COLO829 (cell line): Measurements from ENCODE around the gene EXOC3L4.
"Not testable (repeated sequence)": the region's sequence is repeated elsewhere in the genome, so short reads cannot be mapped to it uniquely, and the experiment has no call there.

Experiments used
- DNase-seq: peaks from one replicate; pipeline ENCODE4 v3.0.0; 2012; ENCODE audit warnings: low spot score

Gene EXOC3L4

DNA sequence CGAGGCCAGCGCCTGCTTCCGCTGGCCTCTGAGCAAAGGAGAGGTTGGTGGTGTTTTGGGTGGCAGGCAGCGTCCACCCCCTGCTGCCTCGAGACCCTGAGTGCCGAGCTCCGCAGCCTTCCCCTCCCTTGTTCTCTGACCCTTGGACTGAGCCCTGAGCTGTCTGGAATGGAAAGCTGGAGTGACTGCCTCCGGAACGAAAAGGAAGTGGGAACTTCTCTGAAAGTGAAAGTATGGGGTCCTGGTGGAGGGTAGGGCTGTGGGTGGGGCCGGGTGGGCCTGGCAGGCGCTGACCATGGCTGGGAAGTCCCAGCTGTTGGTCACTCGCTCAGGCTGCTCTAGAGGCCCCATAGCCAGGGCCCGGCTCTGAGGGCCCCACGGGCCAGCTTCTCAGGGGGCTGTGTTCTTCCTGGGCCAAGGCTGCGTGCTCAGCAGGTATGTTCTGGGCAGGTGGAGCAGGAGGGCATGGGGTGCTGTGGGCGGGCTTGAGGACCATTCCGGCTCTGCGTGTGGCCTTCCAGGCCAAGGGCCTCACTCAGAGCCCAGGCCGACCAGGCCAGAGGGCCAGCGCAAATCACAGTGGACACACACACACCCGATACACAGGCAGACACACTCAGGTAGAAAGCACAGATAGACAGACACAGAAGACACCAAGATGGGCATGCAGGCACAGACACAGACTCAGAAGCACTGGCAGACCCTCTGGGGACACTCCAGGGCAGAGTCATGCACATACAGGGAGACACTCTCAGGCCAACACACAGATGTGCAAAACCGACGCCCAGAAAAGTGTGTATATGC is at the start of gene EXOC3L4:
TSS of gene EXOC3L4 (plus strand) at position 320 of the 804 bp plus-strand sequence. CDS start 5,495 bp downstream, outside the sequence.
- no peak for DNase-seq

DNA sequence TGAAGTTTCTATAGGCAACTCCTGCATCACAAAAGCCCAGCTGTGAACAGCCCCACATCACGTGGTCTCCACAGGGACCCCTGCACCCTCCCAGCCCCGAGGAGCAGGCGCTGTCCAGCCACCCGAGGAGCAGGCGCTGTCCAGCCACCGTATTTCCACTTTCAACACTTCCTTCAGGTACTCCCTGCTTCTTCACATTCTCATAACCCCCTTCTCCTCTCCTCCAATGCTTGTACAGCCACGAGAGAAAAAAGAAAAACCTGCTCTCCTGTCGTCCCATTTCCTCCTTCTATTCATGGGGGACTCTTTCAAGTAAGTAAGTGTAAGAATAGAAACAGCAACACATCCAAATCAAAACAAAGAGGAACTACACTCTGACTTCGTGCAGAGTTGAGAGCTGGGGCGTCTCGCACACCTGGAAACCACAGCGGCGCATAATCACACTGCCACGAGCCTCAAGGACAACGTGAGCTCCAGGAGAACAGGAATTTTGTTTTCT is 49.1 kb upstream of the EXOC3L4 start:
- no peak for DNase-seq

DNA sequence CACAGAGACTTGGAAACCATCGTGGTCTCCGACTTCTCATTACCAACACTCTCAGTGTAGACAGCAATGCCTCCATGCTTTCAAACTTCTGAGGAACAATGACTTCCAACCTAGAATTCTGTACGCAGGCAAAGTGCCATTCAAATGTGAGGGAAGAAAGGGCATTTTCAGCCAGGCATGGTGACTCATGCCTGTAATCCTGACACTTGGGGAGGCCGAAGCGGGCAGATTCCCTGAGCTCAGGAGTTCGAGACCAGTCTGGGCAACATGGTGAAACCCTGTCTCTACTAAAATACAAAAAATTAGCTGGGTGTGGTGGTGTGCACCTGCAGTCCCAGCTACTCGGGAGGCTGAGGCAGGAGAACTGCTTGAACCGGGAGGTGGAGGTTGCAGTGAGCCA is 47.1 kb upstream of the EXOC3L4 start:
- not testable (repeated sequence) for DNase-seq

DNA sequence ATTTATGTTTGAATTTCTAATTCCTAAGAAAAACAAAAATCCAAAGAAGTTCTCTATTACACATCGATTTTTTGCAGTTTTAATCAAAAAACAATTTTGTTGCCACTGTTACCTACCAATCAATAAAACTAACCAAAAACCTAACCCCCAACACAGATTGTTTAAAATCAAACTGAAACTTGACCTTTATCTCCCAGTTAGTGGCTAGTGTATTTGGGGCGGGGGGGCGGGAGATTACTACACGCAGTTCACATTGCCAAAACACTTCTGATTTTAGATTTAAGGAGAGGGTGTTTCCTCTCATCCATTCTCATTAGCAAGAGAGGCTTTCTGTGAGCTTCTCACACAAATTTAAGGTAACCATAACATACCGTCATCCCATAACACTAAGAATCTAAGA is 43.6 kb upstream of the EXOC3L4 start:
- DNase-seq, result no peak

DNA sequence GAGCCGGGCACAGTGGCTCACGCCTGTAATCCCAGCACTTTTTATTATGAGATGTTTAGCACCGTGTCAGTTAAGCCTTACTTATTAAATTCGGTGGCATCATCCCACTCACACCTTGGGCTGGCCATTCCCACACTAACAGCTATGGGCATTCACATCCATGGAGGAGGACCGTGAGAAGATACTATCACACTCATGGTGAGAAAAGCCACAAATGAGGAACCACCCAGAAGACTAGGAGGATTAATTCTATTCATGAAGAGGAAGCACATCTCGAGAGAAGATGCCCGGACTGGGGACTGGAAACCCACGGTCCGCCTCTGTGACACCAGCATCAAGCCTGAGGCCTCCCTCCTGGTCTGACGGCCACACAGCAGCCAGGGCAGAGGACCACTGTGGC is 42.1 kb upstream of the EXOC3L4 start:
- DNase-seq, result no peak

DNA sequence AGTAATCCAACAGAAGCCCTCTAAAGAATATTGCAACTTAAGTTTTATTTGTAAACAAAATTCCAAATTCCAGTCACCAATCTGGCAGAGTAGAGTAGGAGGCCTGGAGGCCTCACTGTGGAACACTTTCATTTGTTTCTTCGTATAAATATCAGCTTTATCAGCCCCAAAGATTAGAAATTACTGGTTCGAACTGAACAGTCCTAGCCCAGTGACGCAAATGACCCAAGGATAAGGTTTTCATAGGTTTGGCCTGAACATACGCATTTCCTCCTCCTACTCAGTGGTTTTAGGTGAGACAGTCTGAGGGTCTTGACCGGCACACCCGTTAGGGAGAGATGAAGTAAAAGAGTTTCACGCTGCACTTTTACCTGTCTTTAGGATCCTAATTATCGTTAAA is 38.8 kb upstream of the EXOC3L4 start:
- DNase-seq, result no peak

DNA sequence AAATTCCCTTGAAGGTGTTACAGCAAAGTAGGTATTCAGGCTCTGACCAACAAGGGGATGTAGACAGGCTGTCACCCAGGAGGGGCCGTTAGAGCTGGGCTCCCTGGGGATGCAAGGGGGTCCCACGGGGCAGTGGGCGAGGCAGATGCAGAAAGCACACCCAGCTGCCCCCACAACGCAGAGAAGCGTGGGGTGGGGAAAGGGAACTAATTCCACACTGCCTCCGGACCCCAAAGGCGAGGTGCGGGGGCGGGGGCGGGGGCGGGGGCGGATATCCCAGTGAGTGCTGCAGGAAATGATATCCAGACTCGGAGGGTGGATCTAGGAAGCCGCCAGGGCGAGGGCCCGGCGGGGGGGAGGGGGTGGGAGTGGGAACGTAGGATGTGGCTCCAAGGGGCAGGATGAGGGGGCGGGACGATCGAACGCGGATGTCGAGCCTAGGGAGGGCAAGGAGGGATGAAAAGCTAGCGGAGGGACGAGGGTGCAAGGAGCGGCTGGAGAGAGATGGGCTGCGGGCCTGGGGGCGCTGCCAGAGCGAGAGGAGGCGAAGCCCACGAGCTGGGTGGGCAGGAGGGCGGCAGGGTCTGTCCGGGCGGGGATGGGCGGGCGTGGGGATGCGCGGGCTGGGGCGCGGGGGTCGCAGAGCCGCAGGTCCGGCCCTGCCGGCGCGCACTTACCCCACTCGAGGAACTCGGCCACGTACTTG is 38.0 kb upstream of the EXOC3L4 start:
- peak; percentile 50 for DNase-seq

DNA sequence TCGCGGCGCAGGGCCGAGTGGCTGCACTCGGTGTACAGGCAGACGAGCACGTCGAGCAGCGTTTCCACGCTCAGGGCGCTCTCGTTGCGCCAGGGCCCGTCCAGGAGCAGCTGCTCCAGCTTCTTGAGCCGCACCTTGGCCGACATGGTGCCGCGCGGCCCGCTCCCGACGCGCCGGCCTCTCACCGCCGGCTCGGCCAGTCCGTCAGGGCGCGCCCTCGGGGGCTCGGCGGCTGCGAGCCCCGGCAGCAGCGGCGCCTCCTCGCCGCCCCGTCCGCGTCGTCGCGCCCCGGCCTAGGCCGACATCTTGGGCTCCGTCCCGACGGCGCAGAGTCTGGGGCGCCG is 37.5 kb upstream of the EXOC3L4 start:
- DNase-seq, result no peak

DNA sequence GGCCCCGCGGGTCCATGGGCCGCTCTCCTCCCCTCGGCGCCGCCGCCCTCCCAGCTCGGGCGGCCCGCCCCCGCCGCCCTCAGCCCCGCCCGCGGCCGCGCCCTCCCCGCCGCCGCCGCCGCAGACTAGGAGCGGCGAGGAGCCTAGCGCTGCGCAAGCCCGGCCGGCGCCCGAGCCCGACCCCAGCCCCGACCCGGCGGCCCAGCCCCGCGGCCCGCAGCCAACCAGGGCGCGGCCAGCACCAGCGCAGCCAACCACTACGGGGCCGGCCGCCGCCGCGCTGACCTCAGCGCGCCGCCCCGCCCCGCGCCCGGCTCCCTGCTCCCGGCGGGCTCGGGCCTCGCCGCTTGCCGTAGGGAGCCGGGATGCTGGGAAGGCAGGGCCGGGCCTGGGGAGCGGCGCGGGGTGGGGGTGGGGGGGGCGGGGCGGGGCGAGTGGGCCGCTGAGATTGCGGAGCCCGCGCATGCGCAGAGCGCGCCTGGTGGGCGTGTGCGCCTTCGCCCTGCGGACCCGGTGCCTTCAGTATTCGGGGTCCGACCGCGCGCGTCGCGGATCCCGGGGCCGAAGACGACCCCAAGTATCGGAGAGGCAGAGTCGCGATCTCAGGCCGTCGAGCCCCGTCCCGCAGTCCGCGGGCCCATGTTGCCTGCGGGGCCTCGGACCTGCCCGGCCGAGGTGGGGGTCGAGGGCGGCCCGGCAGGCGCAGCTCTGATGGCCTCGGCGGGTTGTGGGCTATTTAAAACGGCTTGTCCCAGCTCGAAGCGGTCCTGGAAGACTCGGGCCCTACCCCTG is 37.0 kb upstream of the EXOC3L4 start, which contains the start of gene CDC42BPB:
TSS of gene CDC42BPB (minus strand) at position 178 of the 792 bp plus-strand sequence. CDS start 376 bp downstream, outside the sequence.
- DNase-seq, result peak; percentile 86

DNA sequence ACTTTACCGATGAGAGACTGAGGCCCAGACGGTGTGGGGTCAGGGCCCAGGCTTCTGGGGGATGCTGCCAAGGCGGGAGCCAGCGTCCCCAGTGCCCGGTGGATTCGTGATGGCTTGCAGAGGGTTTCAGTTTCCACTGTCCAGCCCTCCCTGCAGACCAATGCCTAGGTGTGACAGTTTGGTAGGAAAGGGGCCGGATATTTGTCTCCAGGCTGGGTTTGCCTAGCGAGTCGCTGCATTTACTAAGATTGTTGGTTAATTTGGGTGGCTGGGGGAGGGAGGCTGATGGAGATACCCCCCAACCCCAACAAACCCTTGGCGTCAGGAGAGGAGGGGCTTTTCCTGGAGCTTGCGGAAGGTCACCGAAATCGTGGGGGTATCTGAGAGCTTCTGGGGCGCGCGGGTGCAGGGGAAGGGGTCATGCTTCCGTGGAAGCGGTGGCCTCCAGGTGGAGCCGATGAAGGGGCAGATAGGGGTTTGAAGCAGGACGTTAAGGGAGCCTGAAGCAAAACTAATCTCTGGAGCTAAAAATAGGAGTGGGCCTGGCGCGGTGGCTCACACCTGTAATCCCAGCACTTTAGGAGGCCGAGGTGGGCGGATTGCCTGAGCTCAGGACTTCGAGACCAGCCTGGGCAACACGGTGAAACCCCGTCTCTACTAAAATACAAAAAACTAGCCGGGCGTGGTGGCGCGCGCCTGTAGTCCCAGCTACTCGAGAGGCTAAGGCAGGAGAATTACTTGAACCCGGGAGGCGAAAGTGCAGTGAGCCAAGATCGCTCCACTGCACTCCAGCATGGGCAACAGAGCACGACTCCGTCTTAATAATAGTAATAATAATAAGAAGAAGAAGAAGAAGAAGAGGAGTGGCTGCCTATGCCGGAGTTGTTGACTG is 36.1 kb upstream of the EXOC3L4 start:
- DNase-seq, result no peak

DNA sequence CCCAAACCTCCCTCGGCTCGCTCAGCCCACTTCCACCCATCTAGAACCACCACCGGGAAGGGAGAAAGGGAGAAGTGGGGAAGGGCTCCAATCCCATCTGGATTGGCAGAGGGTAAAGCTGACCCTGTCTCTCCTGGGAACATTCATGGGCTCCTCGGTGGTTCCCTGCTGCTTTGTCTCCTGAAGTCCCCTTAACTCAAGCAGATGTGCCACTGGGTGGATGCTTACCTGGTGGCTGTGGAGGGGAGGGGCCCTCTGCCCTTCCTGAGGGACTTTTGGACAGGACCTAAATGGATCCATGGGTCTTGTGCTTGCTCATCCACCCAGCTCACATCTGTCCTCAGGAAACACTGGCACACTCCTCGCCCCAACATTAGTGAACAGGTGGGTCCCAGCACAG is 35.0 kb upstream of the EXOC3L4 start:
- DNase-seq, result no peak

DNA sequence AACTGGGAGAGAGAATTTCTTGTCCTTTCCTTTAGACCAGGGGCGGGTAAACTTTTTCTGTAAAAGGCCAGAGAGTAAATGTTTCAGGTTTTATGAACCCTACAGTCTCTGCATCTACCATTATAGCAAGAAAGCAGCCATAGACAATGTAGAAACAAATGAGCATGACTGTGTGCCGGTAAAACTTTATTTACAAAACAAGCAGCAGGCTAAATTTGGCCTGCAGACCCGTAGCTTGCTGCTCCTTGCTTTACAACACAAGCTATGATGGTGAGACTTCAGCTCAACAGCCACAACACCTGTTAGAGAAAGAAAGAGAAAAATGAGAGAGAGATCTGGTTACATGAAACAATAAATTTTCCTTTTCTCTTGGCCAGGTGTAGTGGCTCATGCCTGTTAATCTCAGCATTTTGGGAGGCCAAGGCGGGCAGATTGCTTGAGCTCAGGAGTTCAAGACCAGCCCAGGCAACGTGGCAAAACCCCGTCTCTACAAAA is 33.0 kb upstream of the EXOC3L4 start:
- DNase-seq, result no peak

DNA sequence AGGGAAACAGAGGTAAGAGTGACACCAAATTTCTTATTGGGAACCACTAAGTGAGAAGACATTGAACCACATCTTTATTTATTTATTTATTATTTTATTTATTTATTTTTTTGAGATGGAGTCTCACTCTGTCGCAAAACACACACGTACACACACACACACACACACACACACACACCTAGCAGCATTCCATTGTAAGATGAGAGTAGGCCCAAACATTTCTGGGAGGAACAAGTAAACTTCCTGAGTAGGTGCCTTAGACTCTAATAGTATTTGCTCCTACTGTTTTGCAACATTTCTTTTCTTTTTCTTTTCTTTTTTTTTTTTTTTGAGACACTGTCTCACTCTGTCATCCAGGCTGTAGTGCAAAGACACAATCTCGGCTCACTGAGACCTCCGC is 30.1 kb upstream of the EXOC3L4 start:
- no peak for DNase-seq

DNA sequence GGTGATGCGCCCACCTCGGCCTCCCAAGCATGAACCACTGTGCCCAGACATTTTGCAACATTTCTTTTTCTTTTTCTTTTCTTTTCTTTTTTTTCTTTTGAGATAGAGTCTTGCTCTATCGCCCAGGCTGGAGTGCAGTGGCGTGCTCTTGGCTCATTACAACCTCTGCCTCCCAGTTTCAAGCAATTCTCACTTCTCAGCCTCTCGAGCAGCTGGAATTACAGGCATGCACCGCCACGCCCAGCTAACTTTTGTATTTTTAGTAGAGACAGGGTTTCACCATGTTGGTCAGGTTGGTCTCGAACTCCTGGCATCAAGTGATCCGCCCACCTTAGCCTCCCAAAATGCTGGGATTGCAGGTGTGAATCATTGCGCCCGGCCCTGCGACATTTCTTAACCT is 29.5 kb upstream of the EXOC3L4 start:
- DNase-seq, result no peak

DNA sequence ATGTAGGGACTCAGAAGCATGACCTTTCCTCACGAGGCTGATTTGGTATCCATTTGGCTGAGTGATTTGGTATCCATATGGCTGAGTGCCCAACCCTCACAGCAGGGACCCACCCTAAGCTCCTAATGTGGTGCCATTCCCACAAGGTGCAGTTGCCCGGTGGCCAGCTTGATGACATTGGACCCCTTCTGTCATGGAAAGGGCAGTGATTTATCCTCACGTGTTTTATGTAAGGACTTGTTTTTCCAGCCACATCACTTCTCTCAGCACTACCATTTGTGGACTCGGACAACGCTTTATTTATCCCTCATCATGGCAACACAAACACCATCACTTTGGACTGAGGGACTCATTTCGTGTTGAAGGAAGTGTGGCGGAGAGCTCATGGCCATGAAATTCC is 28.7 kb upstream of the EXOC3L4 start:
- no peak for DNase-seq

DNA sequence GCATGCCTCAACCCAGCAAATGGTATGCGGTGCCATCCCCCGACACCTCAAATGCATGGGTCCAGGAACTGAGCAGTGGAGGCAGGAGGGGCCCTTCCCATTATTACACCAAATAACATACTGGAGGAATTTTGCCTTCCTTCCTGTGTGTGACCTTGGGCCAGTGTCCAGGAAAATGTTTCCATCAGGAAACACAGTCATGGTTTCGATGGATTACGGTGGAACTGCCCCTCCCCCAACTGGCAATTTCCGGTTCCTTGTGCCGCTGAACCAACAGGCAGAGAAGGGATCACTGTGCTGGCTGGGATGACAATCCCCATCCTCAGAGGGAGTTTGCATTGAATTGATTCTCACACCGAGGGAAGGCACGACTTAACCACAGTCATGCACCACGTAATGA is 28.1 kb upstream of the EXOC3L4 start:
- DNase-seq, result no peak

DNA sequence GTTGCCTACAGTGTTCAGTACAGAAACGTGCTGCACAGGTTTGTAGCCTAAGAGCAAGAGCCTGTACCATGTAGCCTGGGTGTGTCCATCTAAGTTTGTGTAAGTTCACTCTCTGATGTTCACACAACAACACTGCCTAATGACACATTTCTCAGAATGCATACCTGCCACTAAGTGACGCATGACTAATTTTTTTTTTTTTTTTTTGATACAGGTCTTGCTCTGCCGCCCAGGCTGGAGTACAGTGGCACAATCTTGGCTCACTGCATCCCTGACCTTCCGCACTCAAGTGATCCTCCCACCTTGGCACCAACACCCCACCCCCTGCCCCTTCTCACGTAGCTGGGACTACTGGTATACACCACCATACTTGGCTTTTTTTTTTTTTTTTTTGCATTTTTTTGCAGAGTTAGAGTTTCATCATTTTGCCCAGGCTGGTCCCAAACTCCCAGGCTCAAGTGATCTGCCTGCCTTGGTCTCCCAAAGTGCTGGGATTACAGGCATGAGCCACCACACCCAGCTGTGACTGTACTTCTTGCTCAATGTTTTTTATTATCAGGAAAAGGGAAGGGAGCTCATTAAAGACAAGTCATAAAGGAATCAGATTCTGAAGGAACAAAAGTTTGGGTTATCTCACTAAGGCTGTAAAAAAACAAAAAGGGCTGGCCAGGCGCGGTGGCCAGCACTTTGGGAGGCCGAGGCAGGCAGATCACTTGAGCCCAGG is 27.1 kb upstream of the EXOC3L4 start:
- DNase-seq, result no peak

DNA sequence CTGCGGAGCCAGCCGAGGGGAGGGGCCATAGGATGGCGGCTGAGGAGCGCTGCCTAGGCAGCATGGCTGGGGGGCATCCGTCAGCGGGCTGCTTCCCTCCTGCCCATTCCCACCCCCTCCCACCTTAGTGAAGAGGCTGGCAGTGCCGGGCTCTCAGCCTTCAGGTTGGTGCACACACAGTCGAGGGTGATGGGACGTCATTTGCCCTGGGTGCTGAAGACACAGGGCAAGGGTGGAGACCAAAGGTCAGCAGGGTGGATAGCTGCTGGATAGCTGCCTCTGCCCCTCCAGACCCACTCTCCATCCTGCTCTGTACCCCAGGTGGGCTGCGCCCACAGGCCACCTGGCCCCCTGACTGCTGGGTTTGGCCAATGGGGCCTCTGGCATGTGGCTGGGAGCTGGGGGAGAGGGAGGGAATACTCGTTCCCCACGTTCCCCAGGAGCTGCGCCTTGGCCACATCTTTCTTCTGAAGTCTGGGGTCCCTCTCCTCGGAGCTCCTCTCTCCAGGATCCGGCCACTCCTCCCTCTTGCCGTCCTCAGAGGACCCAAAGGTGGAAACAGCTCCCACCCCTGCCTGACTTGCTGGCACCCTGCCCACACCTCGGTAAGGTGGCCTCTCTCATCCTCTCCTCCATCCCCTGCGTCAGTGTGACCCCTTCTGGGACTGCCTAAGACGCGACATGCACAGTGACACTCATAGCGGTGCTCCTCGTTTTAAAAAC is 26.0 kb upstream of the EXOC3L4 start:
- no peak for DNase-seq

DNA sequence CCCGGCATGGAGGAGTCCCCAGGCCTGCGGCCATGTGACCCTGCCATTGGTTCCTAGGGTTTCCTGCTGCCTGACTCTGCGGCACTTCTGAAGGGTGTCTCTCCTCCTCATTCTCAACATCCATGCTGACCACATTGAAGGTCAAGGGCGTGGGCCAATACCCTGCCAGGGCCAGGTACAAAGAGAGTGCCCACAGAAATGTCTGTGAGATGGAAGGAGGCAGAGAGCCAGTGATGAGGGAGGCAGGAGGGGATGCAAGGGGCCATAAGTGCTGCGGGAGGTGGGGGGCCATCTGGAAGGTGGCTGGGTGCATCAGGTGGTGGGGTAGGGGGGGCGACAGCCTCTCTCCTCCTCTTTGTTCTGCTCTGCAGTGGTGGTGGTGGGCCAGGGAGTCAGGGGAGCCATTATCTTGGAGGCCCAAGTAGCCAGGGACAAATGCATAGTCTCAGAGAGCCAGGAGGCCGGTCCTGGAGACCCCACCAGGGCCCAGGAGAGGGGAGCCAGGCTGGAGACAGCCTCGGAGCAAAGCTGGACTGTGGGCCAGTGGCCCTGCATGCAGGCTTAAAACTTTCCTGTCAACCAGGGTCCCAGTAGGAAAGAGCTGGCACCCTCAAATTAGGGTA is 24.2 kb upstream of the EXOC3L4 start:
- no peak for DNase-seq
